Caco-2 (cell line): ENCODE results near the gene ZNF350. TPM values are rescaled to one million over a fixed set of nuclear protein-coding genes. Genes with fewer than 3 reads are reported as not detected.
"Not testable (repeated sequence)": the region's sequence is repeated elsewhere in the genome, so short reads cannot be mapped to it uniquely, and the experiment has no call there.

Source experiments
- BruUV-seq: library from RNA; stranded (reverse); fragments of 400-500 nt; replicated peaks from 2 replicates; lab custom pipeline; 2021; lab: Mats Ljungman, UMichigan
- CTCF ChIA-PET: fragments of 300-600 bp; sonication (Branson Sonifier 250); formaldehyde crosslinking; loops from one replicate; lab custom pipeline; 2022; ENCODE audit warnings: antibody characterized with exemption; lab: Charles Lee
- POLR2A ChIA-PET: fragments of 300-600 bp; sonication (Branson Sonifier 250); formaldehyde crosslinking; loops from one replicate; lab custom pipeline; 2022; ENCODE audit warnings: antibody characterized with exemption; lab: Charles Lee
- DNase-seq, 2 experiments: peaks; one replicate each; pipeline versions ENCODE4 v3.0.0 to v3.0.0-alpha.2; 2020 to 2022
- H3K27me3 ChIP-seq: replicated peaks from 2 replicates; pipeline ENCODE4 v1.6.0; 2011; ENCODE audit warnings: low read length; ENCODE audit not compliant: control insufficient read depth, insufficient read depth
- H3K36me3 ChIP-seq: 2 replicates; pipeline ENCODE4 v1.5.1; 2011; ENCODE audit warnings: low read length; ENCODE audit not compliant: control insufficient read depth, insufficient read depth
- H3K4me1 ChIP-seq: fragments of 250-450 bp; sonication (Bioruptor Pico); 2 replicates; pipeline ENCODE4 v1.5.1; 2020; ENCODE audit warnings: mild to moderate bottlenecking
- H3K4me3 ChIP-seq: 2 replicates; pipeline ENCODE4 v1.5.1; 2011; ENCODE audit warnings: low read depth, mild to moderate bottlenecking, control low read depth, low read length
- H3K9me3 ChIP-seq: fragments of 250-450 bp; sonication (Bioruptor Pico); 2 replicates; pipeline ENCODE4 v1.5.1; 2020; ENCODE audit warnings: mild to moderate bottlenecking, moderate library complexity
- H3K27ac Mint-ChIP-seq: one replicate; pipeline ENCODE4 v1.8.0; 2022; ENCODE audit warnings: mixed read lengths; ENCODE audit not compliant: unreplicated experiment
- H3K27me3 Mint-ChIP-seq: one replicate; pipeline ENCODE4 v1.8.0; 2022; ENCODE audit warnings: mixed read lengths; ENCODE audit not compliant: insufficient read depth, unreplicated experiment
- H3K36me3 Mint-ChIP-seq: one replicate; pipeline ENCODE4 v1.8.0; 2022; ENCODE audit warnings: mild to moderate bottlenecking, mixed read lengths; ENCODE audit not compliant: insufficient read depth, unreplicated experiment
- H3K4me1 Mint-ChIP-seq: one replicate; pipeline ENCODE4 v1.8.0; 2022; ENCODE audit warnings: low read depth, mixed read lengths; ENCODE audit not compliant: unreplicated experiment
- H3K4me3 Mint-ChIP-seq: one replicate; pipeline ENCODE4 v1.8.0; 2022; ENCODE audit warnings: mild to moderate bottlenecking, moderate library complexity, mixed read lengths; ENCODE audit not compliant: unreplicated experiment
- H3K9me3 Mint-ChIP-seq: one replicate; pipeline ENCODE4 v1.8.0; 2022; ENCODE audit warnings: mixed read lengths; ENCODE audit not compliant: unreplicated experiment
- intact Hi-C: fragments of 100-400 bp; cut with micrococcal nuclease; formaldehyde crosslinking; loops from one replicate; pipeline ENCODE4 v1.10.0; 2022; ENCODE audit not compliant: unreplicated experiment
- total RNA-seq: library from RNA; stranded (reverse); gene quantifications from 2 replicates; pipeline ENCODE4 v1.2.3, GENCODE V29; 2022
- TF ChIP-seq, protein P1 (sequence below), 2 experiments: fragments of 200-600 bp in 1 of 2; IDR thresholded peaks; 1 replicate in 1 of 2; 2 replicates in 1 of 2; pipeline versions ENCODE4 v1.5.1 to v1.8.0; 2011 to 2022; ENCODE audit warnings: antibody characterized with exemption in 1 of 2, control low read depth in 1 of 2, inconsistent platforms in 1 of 2, low read depth in 1 of 2, low read length in 1 of 2, mild to moderate bottlenecking in 1 of 2, moderate library complexity in 1 of 2; ENCODE audit not compliant: insufficient read depth in 1 of 2, severe bottlenecking in 1 of 2, unreplicated experiment in 1 of 2

ZNF350 gene
- total RNA-seq, 1 experiment from 2014 or later, result 2.5 TPM

DNA sequence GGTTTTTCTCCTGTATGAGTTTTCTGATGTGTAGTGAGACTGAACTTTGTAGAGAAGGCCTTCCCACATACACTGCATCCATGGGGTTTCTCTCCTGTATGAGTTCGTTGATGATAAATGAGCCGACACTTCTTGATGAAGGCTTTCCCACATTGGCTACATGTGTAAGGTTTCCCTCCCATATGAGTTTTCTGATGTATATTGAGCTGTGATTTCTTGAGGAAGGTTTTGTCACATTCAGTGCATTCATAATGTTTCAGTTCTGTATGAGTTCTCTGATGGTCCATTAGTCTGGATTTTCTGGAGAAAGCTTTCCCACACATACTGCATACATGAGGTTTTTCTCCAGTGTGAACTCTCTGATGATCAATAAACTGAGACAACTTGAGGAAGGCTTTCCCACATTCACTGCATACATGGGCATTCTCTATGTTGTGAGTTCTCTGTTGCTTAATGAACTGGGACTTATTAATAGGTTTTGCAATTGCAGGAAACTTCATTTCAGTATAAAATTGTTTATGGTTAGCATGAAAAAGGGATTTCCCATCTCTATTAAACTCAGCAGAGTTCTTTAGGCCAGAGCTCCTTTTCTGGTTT, 7.5 kb upstream of the ZNF350 start:
- Mint-ChIP-seq H3K9me3 (peaks cover 55% of the 10 kb centered on the region), H3K4me1 (no peaks in the 10 kb centered on the region), H3K27me3 (no peaks in the 10 kb centered on the region), H3K36me3 (peaks cover 22% of the 10 kb centered on the region), H3K4me3 (no peak overlapping the region), H3K27ac (no peak overlapping the region)
- POLR2A ChIA-PET, result no interaction called here
- TF ChIP-seq, protein P1, sequence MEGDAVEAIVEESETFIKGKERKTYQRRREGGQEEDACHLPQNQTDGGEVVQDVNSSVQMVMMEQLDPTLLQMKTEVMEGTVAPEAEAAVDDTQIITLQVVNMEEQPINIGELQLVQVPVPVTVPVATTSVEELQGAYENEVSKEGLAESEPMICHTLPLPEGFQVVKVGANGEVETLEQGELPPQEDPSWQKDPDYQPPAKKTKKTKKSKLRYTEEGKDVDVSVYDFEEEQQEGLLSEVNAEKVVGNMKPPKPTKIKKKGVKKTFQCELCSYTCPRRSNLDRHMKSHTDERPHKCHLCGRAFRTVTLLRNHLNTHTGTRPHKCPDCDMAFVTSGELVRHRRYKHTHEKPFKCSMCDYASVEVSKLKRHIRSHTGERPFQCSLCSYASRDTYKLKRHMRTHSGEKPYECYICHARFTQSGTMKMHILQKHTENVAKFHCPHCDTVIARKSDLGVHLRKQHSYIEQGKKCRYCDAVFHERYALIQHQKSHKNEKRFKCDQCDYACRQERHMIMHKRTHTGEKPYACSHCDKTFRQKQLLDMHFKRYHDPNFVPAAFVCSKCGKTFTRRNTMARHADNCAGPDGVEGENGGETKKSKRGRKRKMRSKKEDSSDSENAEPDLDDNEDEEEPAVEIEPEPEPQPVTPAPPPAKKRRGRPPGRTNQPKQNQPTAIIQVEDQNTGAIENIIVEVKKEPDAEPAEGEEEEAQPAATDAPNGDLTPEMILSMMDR (IDR thresholded peaks at IDR 0.05; ENCODE audit: insufficient read depth in 1 of 2, low read depth in 1 of 2, low read length in 1 of 2, severe bottlenecking in 1 of 2, unreplicated experiment in 1 of 2), result no peak
- CTCF ChIA-PET, result no interaction called here
- Histone ChIP-seq H3K9me3 (peaks cover 58% of the 10 kb centered on the region), H3K36me3 (peaks cover 7% of the 10 kb centered on the region; the same call in 1 of the 2 replicates), H3K27me3 (no peaks in the 10 kb centered on the region), H3K4me1 (no peaks in the 10 kb centered on the region), H3K4me3 (no peak overlapping the region)
- BruUV-seq, result no TSS peak
- intact Hi-C loops, result no loop called here
- no peak for DNase-seq

DNA sequence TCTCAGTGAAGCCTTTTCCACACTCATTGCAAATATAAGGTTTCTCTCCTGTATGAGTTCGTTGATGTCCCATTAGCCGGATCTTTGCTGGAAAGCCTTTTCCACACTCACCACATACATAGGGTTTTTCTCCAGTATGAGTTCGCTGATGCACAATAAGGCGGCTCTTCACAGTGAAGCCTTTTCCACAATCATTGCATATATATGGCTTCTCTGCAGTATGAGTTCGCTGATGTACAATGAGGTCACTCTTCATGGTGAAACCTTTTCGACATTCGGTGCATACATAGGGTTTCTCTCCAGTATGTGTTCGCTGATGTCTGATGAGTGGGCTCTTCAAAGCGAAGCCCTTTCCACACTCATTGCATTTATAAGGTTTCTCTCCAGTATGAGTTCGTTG, 6.8 kb upstream of the ZNF350 start:
- Mint-ChIP-seq H3K9me3 (peaks cover 60% of the 10 kb centered on the region), H3K4me1 (no peaks in the 10 kb centered on the region), H3K36me3 (peaks cover 22% of the 10 kb centered on the region), H3K4me3 (no peak overlapping the region), H3K27ac (no peak overlapping the region), H3K27me3 (no peaks in the 10 kb centered on the region)
- ChIA-PET POLR2A (no interaction called here), CTCF (no interaction called here)
- Histone ChIP-seq H3K27me3 (no peaks in the 10 kb centered on the region), H3K4me1 (no peaks in the 10 kb centered on the region), H3K36me3 (peaks cover 7% of the 10 kb centered on the region; the same call in 1 of the 2 replicates), H3K9me3 (peaks cover 58% of the 10 kb centered on the region), H3K4me3 (no peak overlapping the region)
- intact Hi-C loops, result no loop called here
- no peak for DNase-seq
- no TSS peak for BruUV-seq
- TF ChIP-seq, protein P1 (IDR thresholded peaks at IDR 0.05; ENCODE audit: insufficient read depth in 1 of 2, low read depth in 1 of 2, low read length in 1 of 2, severe bottlenecking in 1 of 2, unreplicated experiment in 1 of 2), result no peak

DNA sequence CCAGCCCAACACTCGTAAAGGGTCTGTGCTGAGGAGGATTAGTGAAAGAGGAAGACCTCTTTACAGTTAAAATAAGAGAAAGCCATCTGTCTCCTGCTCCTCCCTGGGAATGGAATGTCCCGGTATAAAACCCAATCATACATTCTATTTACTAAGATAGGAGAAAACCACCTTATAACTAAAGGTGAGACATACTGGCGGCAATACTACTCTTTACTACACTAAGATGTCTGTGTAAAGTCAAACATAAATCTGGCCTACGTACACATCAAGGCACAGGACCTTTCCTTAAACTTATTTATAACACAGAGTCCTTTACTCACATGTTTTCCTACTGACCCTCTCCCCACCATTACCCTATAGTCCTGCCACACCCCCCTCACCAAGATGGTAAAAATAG, 3.3 kb downstream of the ZNF350 start:
- no TSS peak for BruUV-seq
- ChIA-PET POLR2A (no interaction called here), CTCF (no interaction called here)
- Histone ChIP-seq H3K27me3 (no peaks in the 10 kb centered on the region), H3K9me3 (peaks cover 57% of the 10 kb centered on the region), H3K36me3 (no peaks in the 10 kb centered on the region), H3K4me1 (no peaks in the 10 kb centered on the region), H3K4me3 (no peak overlapping the region)
- Mint-ChIP-seq H3K4me1 (no peaks in the 10 kb centered on the region), H3K4me3 (no peak overlapping the region), H3K27me3 (no peaks in the 10 kb centered on the region), H3K9me3 (peaks cover 31% of the 10 kb centered on the region), H3K27ac (no peak overlapping the region), H3K36me3 (peaks cover 9% of the 10 kb centered on the region)
- intact Hi-C loops, result no loop called here
- DNase-seq, result no peak
- TF ChIP-seq, protein P1 (IDR thresholded peaks at IDR 0.05; ENCODE audit: insufficient read depth in 1 of 2, low read depth in 1 of 2, low read length in 1 of 2, severe bottlenecking in 1 of 2, unreplicated experiment in 1 of 2), result no peak

DNA sequence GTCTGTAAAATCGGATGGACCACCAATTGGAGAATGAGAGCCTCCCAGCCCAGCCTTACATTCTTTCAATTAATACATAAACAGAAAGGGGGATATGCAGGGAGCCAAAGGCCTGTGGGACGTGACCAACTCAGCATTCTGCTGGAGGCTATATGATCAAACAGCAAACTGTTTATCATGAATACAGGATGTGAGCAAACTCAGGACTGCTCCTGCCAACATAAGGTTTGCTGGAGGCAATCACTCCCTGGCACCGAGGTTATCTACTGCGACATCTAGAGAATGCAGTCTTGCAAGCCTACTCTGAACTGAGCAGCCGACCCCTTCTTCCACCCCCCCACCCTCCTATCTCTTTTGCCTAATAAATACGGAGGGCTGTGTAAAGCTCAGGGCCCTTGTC, 5.7 kb downstream of the ZNF350 start:
- H3K4me3 ChIP-seq, H3K27me3 Mint-ChIP-seq, H3K36me3 Mint-ChIP-seq, H3K4me1 ChIP-seq, H3K4me3 Mint-ChIP-seq, BruUV-seq, POLR2A ChIA-PET, H3K36me3 ChIP-seq, H3K27ac Mint-ChIP-seq, H3K4me1 Mint-ChIP-seq, CTCF ChIA-PET, H3K27me3 ChIP-seq, DNase-seq, intact Hi-C loops: not testable (repeated sequence)
- H3K9me3 ChIP-seq, result peaks cover 50% of the 10 kb centered on the region
- H3K9me3 Mint-ChIP-seq, result peaks cover 21% of the 10 kb centered on the region
